ENCODE measurements around the gene MAP3K3.

The MAP3K3 gene

DNA sequence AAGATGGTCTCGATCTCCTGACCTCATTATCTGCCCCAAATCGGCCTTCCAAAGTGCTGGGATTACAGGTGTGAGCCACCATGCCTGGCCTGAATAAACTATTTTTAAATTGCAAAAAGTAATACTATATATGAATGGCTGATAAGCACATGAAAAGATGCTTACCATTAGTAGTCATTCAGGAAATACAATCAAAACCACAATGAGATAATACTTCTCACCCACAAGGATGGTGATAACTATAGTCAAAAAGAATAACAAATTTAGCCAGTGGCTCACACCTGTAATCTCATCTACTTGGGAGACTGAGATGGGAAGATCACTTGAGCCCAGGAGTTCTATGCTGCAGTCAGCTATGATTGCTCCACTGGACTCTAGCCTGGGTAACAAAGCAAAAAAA lies 23.9 kb upstream of the MAP3K3 start:
- no peak overlapping the region for H3K18ac ChIP-seq (ENCODE audit: low read length)
- no peak for DNase-seq
- no peak overlapping the region for H3K4ac ChIP-seq (ENCODE audit: low read depth, low read length)
- no peak overlapping the region for H2BK5ac ChIP-seq (ENCODE audit: low read length)
- no peak overlapping the region for H2AK5ac ChIP-seq (ENCODE audit: low read length)
- no peak overlapping the region for H3K23ac ChIP-seq (ENCODE audit: low read length)
- H3K4me2 ChIP-seq (ENCODE audit: low read length): no peak overlapping the region
- no peak overlapping the region for H2BK15ac ChIP-seq (replicated peaks; ENCODE audit: low read depth)
- no peak overlapping the region for H3K27ac ChIP-seq (ENCODE audit: low read depth, low read length)
- peaks cover 4% of the 10 kb centered on the region for H3K4me1 ChIP-seq (ENCODE audit: control insufficient read depth, low read depth, low read length)
- H3K27me3 ChIP-seq (ENCODE audit: insufficient read depth, low read length, poor library complexity): no peaks in the 10 kb centered on the region
- H4K8ac ChIP-seq (ENCODE audit: low read depth, low read length): no peak overlapping the region
- H3K79me1 ChIP-seq (ENCODE audit: low read length): peaks cover 2% of the 10 kb centered on the region
- no peaks in the 10 kb centered on the region for H3K79me2 ChIP-seq (ENCODE audit: control insufficient read depth, insufficient read depth, low read length)
- H3K4me3 ChIP-seq (ENCODE audit: low read length): no peak overlapping the region
- no peak overlapping the region for H2BK120ac ChIP-seq (ENCODE audit: low read depth, low read length)
- H3K9ac ChIP-seq (ENCODE audit: low read length): no peak overlapping the region
- no peak overlapping the region for H4K5ac ChIP-seq (ENCODE audit: low read length)
- no CpG with 5 or more reads among the region's 2 CpGs for WGBS (ENCODE audit: extremely low coverage, insufficient coverage, low lambda C conversion rate)
- H3K56ac ChIP-seq (ENCODE audit: low read length): no peak overlapping the region
- H3K36me3 ChIP-seq (ENCODE audit: control insufficient read depth, insufficient read depth, low read length): no peaks in the 10 kb centered on the region

DNA sequence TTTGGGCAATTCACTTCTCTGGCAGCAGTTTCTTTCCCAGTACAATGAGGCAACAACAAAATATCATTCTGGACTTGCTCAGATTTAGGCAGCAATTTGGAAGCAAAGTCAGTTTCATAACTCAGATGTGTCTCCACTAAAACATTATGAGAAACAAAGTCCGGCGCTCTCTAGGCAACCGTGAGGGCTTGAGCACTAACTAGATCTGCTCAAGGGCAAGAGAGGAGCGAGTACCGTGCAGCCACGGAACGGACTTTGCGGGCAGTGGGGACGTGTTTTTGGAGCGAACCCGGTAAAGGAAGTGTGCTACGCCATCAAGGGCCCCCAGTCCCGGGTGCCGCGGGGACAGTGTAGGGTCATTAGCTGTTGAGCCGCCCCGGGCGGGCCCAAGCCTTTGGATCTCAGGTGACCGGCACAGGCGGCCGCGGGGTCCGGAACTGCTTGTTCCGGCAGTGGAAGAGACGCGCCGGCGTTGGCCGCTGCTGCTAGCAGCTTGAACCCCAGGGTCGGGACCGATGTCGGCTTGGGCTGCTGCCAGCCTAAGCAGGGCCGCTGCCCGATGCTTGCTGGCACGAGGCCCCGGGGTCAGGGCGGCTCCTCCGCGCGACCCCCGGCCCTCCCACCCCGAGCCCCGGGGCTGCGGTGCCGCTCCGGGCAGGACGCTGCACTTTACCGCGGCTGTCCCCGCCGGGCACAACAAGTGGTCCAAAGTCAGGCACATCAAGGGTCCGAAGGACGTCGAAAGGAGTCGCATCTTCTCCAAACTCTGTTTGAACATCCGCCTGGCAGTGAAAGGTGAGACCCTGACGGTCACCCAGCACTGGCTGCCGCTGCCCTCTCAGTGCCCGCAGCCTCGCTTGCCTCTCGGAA lies 21.4 kb upstream of the MAP3K3 start, which contains the start of gene TACO1:
Gene TACO1, plus strand, starts transcription at position 327 of the 870 bp plus-strand sequence. Its CDS starts 189 bp downstream, at position 516.
- H3K27ac ChIP-seq (ENCODE audit: low read depth, low read length): no peak within 1 kb of the TSS
- H4K5ac ChIP-seq (ENCODE audit: low read length): peak within 1 kb of the TSS; percentile 74
- peak within 1 kb of the TSS; percentile 85 for H3K4me2 ChIP-seq (ENCODE audit: low read length)
- H3K36me3 ChIP-seq (ENCODE audit: control insufficient read depth, insufficient read depth, low read length): no peaks in the 10 kb centered on the region
- H3K56ac ChIP-seq (ENCODE audit: low read length): peak within 1 kb of the TSS; percentile 94
- H2AK5ac ChIP-seq (ENCODE audit: low read length): no peak within 1 kb of the TSS
- no peaks in the 10 kb centered on the region for H3K27me3 ChIP-seq (ENCODE audit: insufficient read depth, low read length, poor library complexity)
- peaks cover 2% of the 10 kb centered on the region for H3K79me1 ChIP-seq (ENCODE audit: low read length)
- H3K4ac ChIP-seq (ENCODE audit: low read depth, low read length): peak within 1 kb of the TSS; percentile 77
- DNase-seq: peak; percentile 89
- peak within 1 kb of the TSS; percentile 35 for H3K18ac ChIP-seq (ENCODE audit: low read length)
- no peaks in the 10 kb centered on the region for H3K79me2 ChIP-seq (ENCODE audit: control insufficient read depth, insufficient read depth, low read length)
- no CpG with 5 or more reads among the region's 61 CpGs for WGBS (ENCODE audit: extremely low coverage, insufficient coverage, low lambda C conversion rate)
- H2BK120ac ChIP-seq (ENCODE audit: low read depth, low read length): no peak within 1 kb of the TSS
- no peak within 1 kb of the TSS for H2BK15ac ChIP-seq (replicated peaks; ENCODE audit: low read depth)
- H3K9ac ChIP-seq (ENCODE audit: low read length): peak within 1 kb of the TSS; percentile 86
- no peak within 1 kb of the TSS for H4K8ac ChIP-seq (ENCODE audit: low read depth, low read length)
- peak within 1 kb of the TSS; percentile 78 for H3K4me3 ChIP-seq (ENCODE audit: low read length)
- H2BK5ac ChIP-seq (ENCODE audit: low read length): no peak within 1 kb of the TSS
- H3K23ac ChIP-seq (ENCODE audit: low read length): no peak within 1 kb of the TSS
- H3K4me1 ChIP-seq (ENCODE audit: control insufficient read depth, low read depth, low read length): peaks cover 4% of the 10 kb centered on the region

DNA sequence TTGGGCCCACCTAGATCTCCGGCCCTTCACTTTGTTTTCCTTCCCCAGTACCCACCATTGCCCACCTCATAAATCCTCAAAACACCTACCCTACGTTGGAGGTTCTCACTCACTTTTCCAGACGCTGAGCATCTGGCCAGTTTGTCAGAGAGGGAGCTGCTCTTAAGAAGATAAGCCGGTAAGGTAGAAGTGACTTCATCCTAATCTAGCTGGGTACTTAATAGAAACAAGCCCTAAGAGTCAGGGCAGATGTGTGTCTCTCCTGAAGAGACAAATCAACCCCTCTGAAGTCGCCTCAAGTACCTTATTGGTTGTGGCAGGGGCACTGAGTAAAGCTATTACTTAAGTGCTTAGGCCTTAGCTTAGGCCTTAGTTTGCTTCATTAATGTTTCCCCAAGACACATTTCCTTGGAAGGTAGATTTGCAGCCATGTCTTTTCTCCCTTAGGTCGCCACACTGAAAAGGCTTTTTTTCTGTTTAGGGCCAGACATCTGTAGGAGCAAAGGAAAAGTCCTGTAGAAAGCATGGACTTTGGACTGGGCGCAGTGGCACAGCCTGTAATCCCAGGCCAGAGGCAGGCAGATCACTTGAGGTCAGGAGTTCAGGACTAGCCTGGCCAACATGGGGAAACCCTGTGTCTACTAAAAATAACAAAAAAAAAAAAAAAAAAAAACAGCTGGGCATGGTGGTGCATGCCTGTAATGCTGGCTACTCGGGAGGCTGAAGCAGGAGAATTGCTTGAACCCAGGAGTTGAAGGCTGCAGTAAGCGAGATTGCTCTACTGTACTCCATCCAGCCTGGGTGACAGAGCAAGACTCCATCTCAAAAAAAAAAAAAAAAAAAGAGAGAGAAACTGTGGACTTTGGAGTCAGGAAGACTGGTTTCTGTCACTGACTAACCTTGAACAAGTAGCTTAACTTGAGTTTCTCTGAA lies 20.5 kb upstream of the MAP3K3 start:
- no peaks in the 10 kb centered on the region for H3K79me2 ChIP-seq (ENCODE audit: control insufficient read depth, insufficient read depth, low read length)
- no peak overlapping the region for H2BK5ac ChIP-seq (ENCODE audit: low read length)
- peaks cover 2% of the 10 kb centered on the region for H3K79me1 ChIP-seq (ENCODE audit: low read length)
- H3K18ac ChIP-seq (ENCODE audit: low read length): no peak overlapping the region
- no peak overlapping the region for H4K5ac ChIP-seq (ENCODE audit: low read length)
- no CpG with 5 or more reads among the region's 9 CpGs for WGBS (ENCODE audit: extremely low coverage, insufficient coverage, low lambda C conversion rate)
- no peak overlapping the region for H4K8ac ChIP-seq (ENCODE audit: low read depth, low read length)
- no peaks in the 10 kb centered on the region for H3K27me3 ChIP-seq (ENCODE audit: insufficient read depth, low read length, poor library complexity)
- H3K9ac ChIP-seq (ENCODE audit: low read length): peak overlapping the region; percentile 86
- no peak overlapping the region for H2BK15ac ChIP-seq (replicated peaks; ENCODE audit: low read depth)
- no peak overlapping the region for H2BK120ac ChIP-seq (ENCODE audit: low read depth, low read length)
- H3K56ac ChIP-seq (ENCODE audit: low read length): peak overlapping the region; percentile 94
- peak overlapping the region; percentile 85 for H3K4me2 ChIP-seq (ENCODE audit: low read length)
- H2AK5ac ChIP-seq (ENCODE audit: low read length): no peak overlapping the region
- H3K4me1 ChIP-seq (ENCODE audit: control insufficient read depth, low read depth, low read length): peaks cover 4% of the 10 kb centered on the region
- no peaks in the 10 kb centered on the region for H3K36me3 ChIP-seq (ENCODE audit: control insufficient read depth, insufficient read depth, low read length)
- peak; percentile 40 for DNase-seq
- H3K27ac ChIP-seq (ENCODE audit: low read depth, low read length): no peak overlapping the region
- peak overlapping the region; percentile 77 for H3K4ac ChIP-seq (ENCODE audit: low read depth, low read length)
- peak overlapping the region; percentile 78 for H3K4me3 ChIP-seq (ENCODE audit: low read length)
- H3K23ac ChIP-seq (ENCODE audit: low read length): no peak overlapping the region

DNA sequence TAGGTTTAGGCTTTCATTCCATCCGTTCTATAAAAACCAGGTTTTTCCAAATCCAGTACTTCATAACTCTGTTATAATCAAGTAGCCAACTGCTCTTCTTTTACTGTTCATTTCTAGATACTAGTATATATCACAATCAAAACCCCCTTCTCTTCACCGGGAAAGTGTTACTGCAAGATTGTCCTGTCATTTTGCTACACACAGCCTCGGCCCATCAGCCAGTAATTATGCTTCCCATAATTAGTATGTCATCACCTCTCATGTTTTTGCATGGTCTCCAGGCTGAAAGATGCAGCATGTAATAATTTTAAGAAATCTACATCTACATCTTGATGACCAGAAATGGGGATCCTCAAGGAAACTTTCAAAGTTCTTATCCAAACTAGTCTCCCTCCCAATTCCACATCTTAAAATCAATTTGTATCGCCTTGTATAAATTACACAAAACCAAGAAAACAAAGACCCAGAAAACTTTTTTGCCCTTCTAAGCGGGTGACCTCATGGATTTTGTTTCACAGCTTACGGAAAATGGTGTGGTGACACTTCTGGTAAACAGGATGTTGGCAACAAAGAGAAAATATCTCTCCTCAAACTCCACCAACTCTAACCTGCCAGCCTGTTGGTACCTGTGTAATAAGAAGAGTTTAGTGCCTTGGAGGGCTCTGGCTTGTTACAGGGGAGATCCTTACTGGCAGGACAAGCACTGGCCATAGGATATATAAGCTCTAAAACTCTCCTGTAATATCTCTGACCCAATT lies 12.2 kb upstream of the MAP3K3 start:
- H3K79me2 ChIP-seq (ENCODE audit: control insufficient read depth, insufficient read depth, low read length): no peaks in the 10 kb centered on the region
- no peak overlapping the region for H3K56ac ChIP-seq (ENCODE audit: low read length)
- H3K4me2 ChIP-seq (ENCODE audit: low read length): no peak overlapping the region
- no CpG with 5 or more reads among the region's 6 CpGs for WGBS (ENCODE audit: extremely low coverage, insufficient coverage, low lambda C conversion rate)
- no peak overlapping the region for H2BK15ac ChIP-seq (replicated peaks; ENCODE audit: low read depth)
- no peak overlapping the region for H3K23ac ChIP-seq (ENCODE audit: low read length)
- H3K18ac ChIP-seq (ENCODE audit: low read length): no peak overlapping the region
- H3K27ac ChIP-seq (ENCODE audit: low read depth, low read length): no peak overlapping the region
- no peak overlapping the region for H2BK5ac ChIP-seq (ENCODE audit: low read length)
- H3K4me3 ChIP-seq (ENCODE audit: low read length): no peak overlapping the region
- no peaks in the 10 kb centered on the region for H3K27me3 ChIP-seq (ENCODE audit: insufficient read depth, low read length, poor library complexity)
- no peak for DNase-seq
- no peak overlapping the region for H4K8ac ChIP-seq (ENCODE audit: low read depth, low read length)
- no peak overlapping the region for H3K4ac ChIP-seq (ENCODE audit: low read depth, low read length)
- no peak overlapping the region for H2BK120ac ChIP-seq (ENCODE audit: low read depth, low read length)
- no peak overlapping the region for H4K5ac ChIP-seq (ENCODE audit: low read length)
- no peaks in the 10 kb centered on the region for H3K4me1 ChIP-seq (ENCODE audit: control insufficient read depth, low read depth, low read length)
- H2AK5ac ChIP-seq (ENCODE audit: low read length): no peak overlapping the region
- peaks cover 2% of the 10 kb centered on the region for H3K36me3 ChIP-seq (ENCODE audit: control insufficient read depth, insufficient read depth, low read length)
- no peaks in the 10 kb centered on the region for H3K79me1 ChIP-seq (ENCODE audit: low read length)
- H3K9ac ChIP-seq (ENCODE audit: low read length): no peak overlapping the region

DNA sequence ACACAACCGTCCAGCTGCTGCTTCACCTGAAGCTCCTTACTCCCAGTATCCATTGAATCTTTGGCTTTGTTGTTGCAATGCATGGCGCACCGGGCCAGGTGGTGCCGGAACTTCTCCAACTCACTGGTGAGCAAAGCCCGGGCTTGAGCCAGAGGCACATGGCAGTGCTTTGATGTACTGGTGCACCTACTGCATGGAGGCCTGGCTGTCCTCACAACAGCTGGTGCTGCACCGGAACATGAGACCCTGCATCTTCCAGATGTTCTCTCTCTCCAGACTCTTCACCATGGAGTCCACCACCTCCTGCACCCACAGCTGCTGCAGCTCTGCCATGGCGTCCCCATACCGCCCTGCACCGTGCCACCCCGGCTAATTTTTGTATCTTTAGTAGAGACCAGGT lies 11.4 kb upstream of the MAP3K3 start:
- no peak overlapping the region for H2BK5ac ChIP-seq (ENCODE audit: low read length)
- DNase-seq: no peak
- H2BK15ac ChIP-seq (replicated peaks; ENCODE audit: low read depth): no peak overlapping the region
- no CpG with 5 or more reads among the region's 10 CpGs for WGBS (ENCODE audit: extremely low coverage, insufficient coverage, low lambda C conversion rate)
- H2BK120ac ChIP-seq (ENCODE audit: low read depth, low read length): no peak overlapping the region
- no peak overlapping the region for H3K4me3 ChIP-seq (ENCODE audit: low read length)
- H3K9ac ChIP-seq (ENCODE audit: low read length): no peak overlapping the region
- no peaks in the 10 kb centered on the region for H3K79me2 ChIP-seq (ENCODE audit: control insufficient read depth, insufficient read depth, low read length)
- no peak overlapping the region for H3K4ac ChIP-seq (ENCODE audit: low read depth, low read length)
- H3K18ac ChIP-seq (ENCODE audit: low read length): no peak overlapping the region
- no peak overlapping the region for H3K4me2 ChIP-seq (ENCODE audit: low read length)
- no peak overlapping the region for H3K56ac ChIP-seq (ENCODE audit: low read length)
- no peaks in the 10 kb centered on the region for H3K79me1 ChIP-seq (ENCODE audit: low read length)
- H3K36me3 ChIP-seq (ENCODE audit: control insufficient read depth, insufficient read depth, low read length): peaks cover 2% of the 10 kb centered on the region
- no peak overlapping the region for H3K27ac ChIP-seq (ENCODE audit: low read depth, low read length)
- no peak overlapping the region for H2AK5ac ChIP-seq (ENCODE audit: low read length)
- no peaks in the 10 kb centered on the region for H3K4me1 ChIP-seq (ENCODE audit: control insufficient read depth, low read depth, low read length)
- no peak overlapping the region for H4K8ac ChIP-seq (ENCODE audit: low read depth, low read length)
- no peaks in the 10 kb centered on the region for H3K27me3 ChIP-seq (ENCODE audit: insufficient read depth, low read length, poor library complexity)
- no peak overlapping the region for H3K23ac ChIP-seq (ENCODE audit: low read length)
- H4K5ac ChIP-seq (ENCODE audit: low read length): no peak overlapping the region

All from mesendoderm (in vitro differentiated cells).